A549 (cell line): ENCODE measurements around the gene TIRAP.

ENCODE experiments used
- CTCF ChIP-seq: fragments of >200 bp; sonication (Bioruptor Twin); formaldehyde crosslinking; IDR thresholded peaks from 3 replicates; pipeline ENCODE4 v1.5.1; 2016
- EP300 ChIP-seq, 2 experiments: fragments of >200 bp; sonication (Bioruptor Twin); formaldehyde crosslinking; IDR thresholded peaks; 2 replicates in 1 of 2; 3 replicates in 1 of 2; pipeline ENCODE4 v1.6.1; 2016 to 2017

GRCh38 chr11:126336138-126336541, 53.2 kb downstream of the TIRAP start:
- TF ChIP-seq EP300 (IDR thresholded peaks at IDR 0.05) (no peak), CTCF (no peak)
